Measurements from ENCODE around the gene SORBS1. TPM values are rescaled to one million over a fixed set of nuclear protein-coding genes. Genes with fewer than 3 reads are reported as not detected.

The SORBS1 gene
- total and polyA plus RNA-seq, 4 donors = 33.2 to 71.3 (median 44.1) TPM

- no peaks in the 10 kb centered on the region for H3K9me3 ChIP-seq (ENCODE audit: control insufficient read depth in 4 of 4, low read length in 3 of 4)
- no peak for DNase-seq (ENCODE audit: low spot score)
- H3K4me3 ChIP-seq (ENCODE audit: low read depth in 1 of 3, low read length in 3 of 3) = no peak overlapping the region
- no peak overlapping the region for H3K27ac ChIP-seq (ENCODE audit: low read depth in 1 of 2, low read length in 2 of 2)
- 91% methylated on average over 2 of the region's 2 CpGs for WGBS
- no peak overlapping the region for H3K9ac ChIP-seq (ENCODE audit: low read depth in 1 of 2, low read length in 2 of 2)
- no peak for TF ChIP-seq EGR1 (IDR thresholded peaks at IDR 0.05; ENCODE audit: low read depth in 2 of 2)
- H3K4me1 ChIP-seq (ENCODE audit: control insufficient read depth in 4 of 4, insufficient read depth in 4 of 4, low read length in 3 of 4) = no peaks in the 10 kb centered on the region
- H3K36me3 ChIP-seq (ENCODE audit: control insufficient read depth in 4 of 4, insufficient read depth in 3 of 4, low read depth in 1 of 4, low read length in 3 of 4) = peaks cover 8 to 48% (median 40%) of the 10 kb centered on the region in 4 donors
- H3K27me3 ChIP-seq (ENCODE audit: control insufficient read depth in 4 of 4, insufficient read depth in 4 of 4, low read length in 3 of 4) = no peaks in the 10 kb centered on the region
Measured at GRCh38 chr10:95400787-95401186, 160.4 kb downstream of the SORBS1 start.

GRCh38 chr10:95399183-95399582 lies 162.0 kb downstream of the SORBS1 start:
- H3K4me1 ChIP-seq (ENCODE audit: control insufficient read depth in 4 of 4, insufficient read depth in 4 of 4, low read length in 3 of 4) = no peaks in the 10 kb centered on the region
- WGBS = 84% methylated on average over 5 of the region's 5 CpGs
- no peak overlapping the region for H3K9ac ChIP-seq (ENCODE audit: low read depth in 1 of 2, low read length in 2 of 2)
- DNase-seq (ENCODE audit: low spot score) = no peak
- H3K36me3 ChIP-seq (ENCODE audit: control insufficient read depth in 4 of 4, insufficient read depth in 3 of 4, low read depth in 1 of 4, low read length in 3 of 4) = peaks cover 5 to 45% (median 36%) of the 10 kb centered on the region in 4 donors
- H3K27me3 ChIP-seq (ENCODE audit: control insufficient read depth in 4 of 4, insufficient read depth in 4 of 4, low read length in 3 of 4) = no peaks in the 10 kb centered on the region
- TF ChIP-seq NR2F2 (IDR thresholded peaks at IDR 0.05) = peak; percentile 95
- TF ChIP-seq FOXA2 (IDR thresholded peaks at IDR 0.05) = no peak
- peak in 1 of 2 donors; percentile 22 for TF ChIP-seq RXRA (IDR thresholded peaks at IDR 0.05)
- TF ChIP-seq REST (IDR thresholded peaks at IDR 0.05) = no peak
- H3K4me3 ChIP-seq (ENCODE audit: low read depth in 1 of 3, low read length in 3 of 3) = no peak overlapping the region
- H3K9me3 ChIP-seq (ENCODE audit: control insufficient read depth in 4 of 4, low read length in 3 of 4) = no peaks in the 10 kb centered on the region
- H3K27ac ChIP-seq (ENCODE audit: low read depth in 1 of 2, low read length in 2 of 2) = no peak overlapping the region

GRCh38 chr10:95397747-95398146 lies 163.4 kb downstream of the SORBS1 start:
- Histone ChIP-seq H3K9ac (ENCODE audit: low read depth in 1 of 2, low read length in 2 of 2) (no peak overlapping the region), H3K27me3 (ENCODE audit: control insufficient read depth in 4 of 4, insufficient read depth in 4 of 4, low read length in 3 of 4) (no peaks in the 10 kb centered on the region), H3K9me3 (ENCODE audit: control insufficient read depth in 4 of 4, low read length in 3 of 4) (no peaks in the 10 kb centered on the region), H3K27ac (ENCODE audit: low read depth in 1 of 2, low read length in 2 of 2) (no peak overlapping the region), H3K36me3 (ENCODE audit: control insufficient read depth in 4 of 4, insufficient read depth in 3 of 4, low read depth in 1 of 4, low read length in 3 of 4) (peaks cover 5 to 58% (median 41%) of the 10 kb centered on the region in 4 donors), H3K4me3 (ENCODE audit: low read depth in 1 of 3, low read length in 3 of 3) (no peak overlapping the region), H3K4me1 (ENCODE audit: control insufficient read depth in 4 of 4, insufficient read depth in 4 of 4, low read length in 3 of 4) (no peaks in the 10 kb centered on the region)
- no peak for TF ChIP-seq ATF3 (IDR thresholded peaks at IDR 0.05)
- TF ChIP-seq YY1 (IDR thresholded peaks at IDR 0.05) = no peak
- no peak for TF ChIP-seq TAF1 (conservative IDR thresholded peaks at IDR 0.05)
- TF ChIP-seq FOXA2 (IDR thresholded peaks at IDR 0.05) = no peak
- no peak for TF ChIP-seq SP1 (IDR thresholded peaks at IDR 0.05)
- TF ChIP-seq RXRA (IDR thresholded peaks at IDR 0.05) = no peak
- no peak for TF ChIP-seq CTCF (IDR thresholded peaks at IDR 0.05; ENCODE audit: low read depth, low read length, missing input control)
- TF ChIP-seq HNF4A (conservative IDR thresholded peaks at IDR 0.05) = no peak
- TF ChIP-seq FOXA1 (IDR thresholded peaks at IDR 0.05) = no peak
- TF ChIP-seq ZBTB33 (IDR thresholded peaks at IDR 0.05) = no peak
- 69% methylated on average over 3 of the region's 3 CpGs for WGBS
- DNase-seq (ENCODE audit: low spot score) = no peak

Data from liver (tissue), 9 donors.